Naive thymus-derived CD4-positive, alpha-beta T cell (primary cell): ENCODE measurements around the gene ATRAID. TPM values are rescaled to one million over a fixed set of nuclear protein-coding genes. Genes with fewer than 3 reads are reported as not detected.
A peak's percentile ranks its signal among the peaks of the same experiment; 100 is the strongest.

Experiments
- ATAC-seq: fragments of 150-1000 bp; cut with Tn5 transposase; 2 replicates; pipeline ENCODE4 v1.10.0; 2021; ENCODE audit warnings: mild to moderate bottlenecking, moderate library complexity
- CTCF ChIA-PET: fragments of 350-600 bp; sonication (Branson Sonifier 250); formaldehyde crosslinking; loops from one replicate; lab custom pipeline; 2021; ENCODE audit warnings: antibody characterized with exemption; lab: Charles Lee
- POLR2A ChIA-PET: fragments of 350-600 bp; sonication (Branson Sonifier 250); formaldehyde crosslinking; loops from one replicate; lab custom pipeline; 2021; ENCODE audit warnings: antibody characterized with exemption, inconsistent platforms; lab: Charles Lee
- DNase-seq, 9 donors: peaks; one replicate each; pipeline versions ENCODE4 v3.0.0 to v3.0.0-alpha.2; 2020 to 2022; ENCODE audit warnings: mixed read lengths in 1 of 9
- H3K27ac ChIP-seq: one replicate; pipeline ENCODE4 v1.7.0; 2013; ENCODE audit warnings: mild to moderate bottlenecking, low read depth, low read length, moderate library complexity
- H3K27me3 ChIP-seq, 2 donors: one replicate each; pipeline ENCODE4 v1.7.0; 2013; ENCODE audit warnings: low read length in 2 of 2, mild to moderate bottlenecking in 2 of 2, moderate library complexity in 2 of 2; ENCODE audit not compliant: control insufficient read depth in 2 of 2, insufficient read depth in 2 of 2
- H3K36me3 ChIP-seq, 3 experiments: 1 replicate in 2 of 3; 2 replicates in 1 of 3; pipeline ENCODE4 v1.7.0; 2013; ENCODE audit warnings: low read length in 3 of 3, mild to moderate bottlenecking in 3 of 3, moderate library complexity in 1 of 3; ENCODE audit not compliant: insufficient read depth in 3 of 3, control insufficient read depth in 2 of 3
- H3K4me1 ChIP-seq, 2 donors: one replicate each; pipeline ENCODE4 v1.7.0; 2013; ENCODE audit warnings: low read length in 2 of 2, mild to moderate bottlenecking in 2 of 2, moderate library complexity in 1 of 2; ENCODE audit not compliant: control insufficient read depth in 2 of 2, insufficient read depth in 2 of 2
- H3K4me3 ChIP-seq: 2 replicates; pipeline ENCODE4 v1.7.0; 2013; ENCODE audit warnings: mild to moderate bottlenecking, low read length
- H3K9me3 ChIP-seq, 3 experiments: 1 replicate in 2 of 3; 2 replicates in 1 of 3; pipeline ENCODE4 v1.7.0; 2013; ENCODE audit warnings: low read length in 3 of 3; ENCODE audit not compliant: control insufficient read depth in 2 of 3
- H3K27ac Mint-ChIP-seq, 9 donors: one replicate each; pipeline ENCODE4 v1.8.0; 2020 to 2022; ENCODE audit warnings: mixed read lengths in 9 of 9, mild to moderate bottlenecking in 8 of 9, moderate library complexity in 5 of 9, inconsistent platforms in 2 of 9
- H3K27me3 Mint-ChIP-seq, 5 donors: one replicate each; pipeline ENCODE4 v1.8.0; 2021 to 2022; ENCODE audit warnings: mixed read lengths in 5 of 5, mild to moderate bottlenecking in 1 of 5
- H3K36me3 Mint-ChIP-seq, 5 donors: one replicate each; pipeline ENCODE4 v1.8.0; 2020 to 2022; ENCODE audit warnings: mixed read lengths in 5 of 5, mild to moderate bottlenecking in 3 of 5, inconsistent platforms in 1 of 5
- H3K4me1 Mint-ChIP-seq, 7 donors: one replicate each; pipeline ENCODE4 v1.8.0; 2020 to 2022; ENCODE audit warnings: mixed read lengths in 7 of 7, mild to moderate bottlenecking in 3 of 7, inconsistent platforms in 1 of 7
- H3K4me3 Mint-ChIP-seq, 10 donors: one replicate each; pipeline ENCODE4 v1.8.0; 2020 to 2022; ENCODE audit warnings: mild to moderate bottlenecking in 10 of 10, mixed read lengths in 10 of 10, moderate library complexity in 6 of 10, inconsistent platforms in 2 of 10
- H3K9me3 Mint-ChIP-seq, 11 donors: one replicate each; pipeline ENCODE4 v1.8.0; 2020 to 2022; ENCODE audit warnings: mixed read lengths in 11 of 11, mild to moderate bottlenecking in 4 of 11, inconsistent platforms in 1 of 11, moderate library complexity in 1 of 11
- intact Hi-C, 2 donors: fragments of 100-400 bp; cut with micrococcal nuclease; formaldehyde crosslinking; loops; one replicate each; pipeline ENCODE4 v1.15.1; 2023
- polyA plus RNA-seq, 2 donors: library from polyadenylated mRNA; unstranded; fragments of 300-500 nt; fragmentation: Illumina TruSeq; gene quantifications; one replicate each; pipeline ENCODE4 v1.2.3, GENCODE V29; 2021
- total RNA-seq, 6 experiments: library from RNA in 5 of 6; stranded (reverse) in 5 of 6; gene quantifications; 1 replicate in 5 of 6; 2 replicates in 1 of 6; pipeline ENCODE4 v1.2.3 and lab custom pipeline; 2021 to 2026

The ATRAID gene
- total and polyA plus RNA-seq, 7 experiments from 2014 or later: 71.0 to 391 (median 102) TPM

- Mint-ChIP-seq H3K4me3 (no peak overlapping the region), H3K27me3 (peaks cover 0 to 4% (median 0%) of the 10 kb centered on the region in 5 donors), H3K27ac (no peak overlapping the region), H3K9me3 (no peaks in the 10 kb centered on the region), H3K4me1 (peaks cover 0 to 14% (median 6%) of the 10 kb centered on the region in 7 donors), H3K36me3 (peaks cover 0 to 21% (median 0%) of the 10 kb centered on the region in 5 donors)
- ATAC-seq: no peak
- Histone ChIP-seq H3K27ac (no peak overlapping the region), H3K4me1 (no peaks in the 10 kb centered on the region), H3K27me3 (no peaks in the 10 kb centered on the region), H3K9me3 (no peaks in the 10 kb centered on the region), H3K36me3 (peaks cover 0 to 46% (median 14%) of the 10 kb centered on the region in 3 experiments), H3K4me3 (no peak overlapping the region)
- intact Hi-C loops: no loop called here
- no peak for DNase-seq
- POLR2A ChIA-PET: no interaction called here
- CTCF ChIA-PET: no interaction called here
Measured at GRCh38 chr2:27245116-27245515, 33.3 kb downstream of the ATRAID start.

- POLR2A ChIA-PET: no interaction called here
- Histone ChIP-seq H3K36me3 (peaks cover 0 to 41% (median 14%) of the 10 kb centered on the region in 3 experiments), H3K4me3 (no peak overlapping the region), H3K27me3 (no peaks in the 10 kb centered on the region), H3K9me3 (no peaks in the 10 kb centered on the region), H3K4me1 (no peaks in the 10 kb centered on the region), H3K27ac (no peak overlapping the region)
- ATAC-seq (no peak), DNase-seq (no peak)
- peaks cover 0 to 4% (median 0%) of the 10 kb centered on the region in 5 donors for H3K27me3 Mint-ChIP-seq
- H3K4me3 Mint-ChIP-seq: no peak overlapping the region
- no peaks in the 10 kb centered on the region for H3K9me3 Mint-ChIP-seq
- peaks cover 0 to 16% (median 0%) of the 10 kb centered on the region in 5 donors for H3K36me3 Mint-ChIP-seq
- peaks cover 0 to 14% (median 6%) of the 10 kb centered on the region in 7 donors for H3K4me1 Mint-ChIP-seq
- intact Hi-C loops: no loop called here
- CTCF ChIA-PET: no interaction called here
- H3K27ac Mint-ChIP-seq: no peak overlapping the region
Measured at GRCh38 chr2:27245626-27246025, 33.8 kb downstream of the ATRAID start.

DNA sequence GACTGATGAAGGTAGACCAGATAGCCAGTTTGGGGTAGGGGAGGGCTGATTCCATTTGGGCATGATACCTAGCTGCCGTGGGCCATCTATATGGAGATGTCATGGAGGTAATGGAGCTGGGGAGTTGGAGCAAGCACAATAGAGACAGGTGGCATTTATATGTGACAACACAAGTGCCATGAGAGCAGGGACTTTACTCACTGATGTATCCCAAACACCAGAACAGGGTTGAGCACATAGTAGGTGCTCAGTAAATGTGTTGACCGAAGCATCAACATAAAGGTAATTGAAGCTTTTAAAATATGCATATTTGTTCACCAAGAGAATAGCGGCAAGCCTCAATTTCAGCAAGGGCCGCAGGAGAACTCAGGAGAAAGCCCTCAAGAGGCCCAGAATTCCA lies 36.1 kb downstream of the ATRAID start:
- ChIA-PET CTCF (interaction anchor here (0.6 kb wide), 1 partner anchor 32 kb away, joined by 3 read pairs; no protein-coding TSS in a partner anchor), POLR2A (no interaction called here)
- no peak overlapping the region for H3K4me3 ChIP-seq
- H3K9me3 Mint-ChIP-seq: no peaks in the 10 kb centered on the region
- no peak overlapping the region for H3K27ac Mint-ChIP-seq
- H3K27ac ChIP-seq: no peak overlapping the region
- H3K36me3 ChIP-seq: peaks cover 0 to 18% (median 3%) of the 10 kb centered on the region in 3 experiments
- H3K9me3 ChIP-seq: no peaks in the 10 kb centered on the region
- no peaks in the 10 kb centered on the region for H3K4me1 ChIP-seq
- H3K4me3 Mint-ChIP-seq: no peak overlapping the region
- peaks cover 0 to 7% (median 0%) of the 10 kb centered on the region in 5 donors for H3K36me3 Mint-ChIP-seq
- peaks cover 0 to 6% (median 0%) of the 10 kb centered on the region in 7 donors for H3K4me1 Mint-ChIP-seq
- intact Hi-C loops: no loop called here
- peaks cover 0 to 4% of the 10 kb centered on the region in 2 donors for H3K27me3 ChIP-seq
- peaks cover 0 to 11% (median 6%) of the 10 kb centered on the region in 5 donors for H3K27me3 Mint-ChIP-seq
- DNase-seq (no peak), ATAC-seq (no peak)

- Histone ChIP-seq H3K4me3 (no peak overlapping the region), H3K9me3 (no peaks in the 10 kb centered on the region), H3K27me3 (peaks cover 0 to 4% of the 10 kb centered on the region in 2 donors), H3K36me3 (peaks cover 0 to 4% (median 0%) of the 10 kb centered on the region in 3 experiments), H3K4me1 (no peaks in the 10 kb centered on the region), H3K27ac (no peak overlapping the region)
- CTCF ChIA-PET: interaction anchor here (0.7 kb wide), 1 partner anchor 30 kb away, joined by 3 read pairs; no protein-coding TSS in a partner anchor
- intact Hi-C loops: no loop called here
- no peak for ATAC-seq
- POLR2A ChIA-PET: no interaction called here
- Mint-ChIP-seq H3K9me3 (no peaks in the 10 kb centered on the region), H3K4me3 (no peak overlapping the region), H3K4me1 (peaks cover 0 to 6% (median 0%) of the 10 kb centered on the region in 7 donors), H3K27ac (no peak overlapping the region), H3K27me3 (peaks cover 0 to 15% (median 6%) of the 10 kb centered on the region in 5 donors), H3K36me3 (no peaks in the 10 kb centered on the region)
- no peak for DNase-seq
Measured at GRCh38 chr2:27249159-27249890, 37.5 kb downstream of the ATRAID start.

DNA sequence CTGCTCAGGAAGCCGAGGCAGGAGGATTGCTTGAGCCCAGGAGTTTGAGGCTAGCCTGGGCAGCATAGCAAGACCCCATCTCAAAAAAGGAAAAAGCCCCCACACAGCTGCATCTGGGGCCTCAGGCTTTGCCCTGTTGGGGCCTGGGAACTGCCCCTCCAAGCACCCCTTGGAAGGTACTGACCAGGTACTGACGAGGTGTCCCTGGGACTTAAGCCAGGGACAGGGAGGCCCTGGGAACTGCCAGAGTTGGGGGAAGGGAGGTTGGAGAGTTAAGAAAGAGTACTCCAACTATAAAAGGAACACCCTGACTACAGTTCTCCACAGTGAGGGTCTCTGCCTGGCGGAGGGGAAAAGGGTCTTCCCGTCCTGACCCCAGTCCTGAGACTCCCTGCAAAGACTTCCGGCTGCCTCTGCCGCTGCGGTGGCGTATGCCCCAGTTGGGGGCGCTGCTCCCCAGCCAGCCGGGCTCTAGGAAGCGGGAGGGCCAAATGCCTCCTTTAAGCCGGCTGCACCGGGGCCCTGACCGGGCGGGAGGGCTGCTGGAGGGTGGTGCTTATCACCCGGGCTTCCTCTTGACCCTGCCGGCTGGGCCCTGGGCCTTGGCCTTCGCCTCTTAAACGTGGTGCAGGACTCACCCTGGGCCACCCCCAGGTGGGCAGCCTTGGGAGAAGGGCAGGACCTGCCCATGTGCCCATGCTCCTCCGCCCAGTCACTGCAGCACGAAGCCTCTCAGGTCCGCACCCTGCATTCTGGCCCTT lies 38.2 kb downstream of the ATRAID start:
- H3K9me3 ChIP-seq: no peaks in the 10 kb centered on the region
- H3K27me3 ChIP-seq: peaks cover 0 to 4% of the 10 kb centered on the region in 2 donors
- Mint-ChIP-seq H3K36me3 (no peaks in the 10 kb centered on the region), H3K4me1 (peaks cover 0 to 6% (median 0%) of the 10 kb centered on the region in 7 donors), H3K4me3 (no peak overlapping the region), H3K9me3 (no peaks in the 10 kb centered on the region), H3K27ac (no peak overlapping the region), H3K27me3 (peaks cover 3 to 22% (median 13%) of the 10 kb centered on the region in 5 donors)
- no peak overlapping the region for H3K4me3 ChIP-seq
- intact Hi-C loops: loop anchor here (1.0 to 2.0 kb wide), 3 partner anchors 30 to 53 kb away; no protein-coding TSS in a partner anchor
- no peaks in the 10 kb centered on the region for H3K4me1 ChIP-seq
- peak; percentile 24 to 72 (median 37) for DNase-seq
- POLR2A ChIA-PET: no interaction called here
- CTCF ChIA-PET: interaction anchor here (0.7 kb wide), 1 partner anchor 34 kb away, joined by 3 read pairs; no protein-coding TSS in a partner anchor
- no peaks in the 10 kb centered on the region for H3K36me3 ChIP-seq
- ATAC-seq: peak; percentile 77
- H3K27ac ChIP-seq: no peak overlapping the region

DNA sequence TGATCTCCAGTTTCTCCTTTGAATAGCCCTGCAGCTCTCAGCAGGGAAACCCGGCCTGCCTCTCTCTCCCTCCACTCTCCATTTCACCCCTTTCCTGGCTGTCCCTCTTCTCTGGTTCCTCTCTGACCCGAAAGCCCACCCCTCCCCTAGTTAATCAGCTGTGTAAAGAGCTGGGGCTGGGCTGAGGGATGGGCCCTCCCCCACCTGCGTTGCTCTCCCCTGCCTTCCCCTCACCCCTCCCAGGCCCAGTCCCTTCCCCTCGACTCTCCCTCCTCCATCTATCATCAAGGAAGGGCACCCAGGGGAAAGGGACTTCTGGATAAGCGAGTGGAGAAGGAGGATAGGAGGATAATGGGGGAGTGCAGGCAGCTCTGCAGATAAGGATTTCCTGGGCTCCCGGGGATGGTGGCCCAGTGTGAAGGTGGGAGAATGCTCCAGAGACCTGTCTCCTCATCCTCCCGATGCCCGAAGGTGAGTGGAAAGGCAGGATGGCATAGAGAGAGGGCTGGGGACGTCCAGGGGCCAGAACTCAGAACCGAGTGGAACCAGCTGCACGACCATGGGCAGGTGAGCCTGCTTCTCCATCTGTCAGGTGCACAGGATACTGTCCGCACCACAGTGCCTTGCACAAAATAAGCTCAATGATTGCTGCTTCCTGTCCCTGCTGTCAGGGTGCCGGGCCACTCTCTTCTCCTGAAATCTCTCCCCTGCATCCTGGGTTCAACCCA lies 39.0 kb downstream of the ATRAID start:
- H3K9me3 Mint-ChIP-seq: no peaks in the 10 kb centered on the region
- H3K27ac Mint-ChIP-seq: peak overlapping the region in 1 of 9 donors; percentile 4
- Histone ChIP-seq H3K4me1 (no peaks in the 10 kb centered on the region), H3K36me3 (no peaks in the 10 kb centered on the region), H3K27me3 (peaks cover 0 to 4% of the 10 kb centered on the region in 2 donors), H3K4me3 (no peak overlapping the region), H3K9me3 (no peaks in the 10 kb centered on the region), H3K27ac (no peak overlapping the region)
- intact Hi-C loops: loop anchor here (1.0 to 2.0 kb wide), 3 partner anchors 29 to 52 kb away; no protein-coding TSS in a partner anchor
- DNase-seq (no peak), ATAC-seq (no peak)
- H3K4me3 Mint-ChIP-seq: no peak overlapping the region
- no peaks in the 10 kb centered on the region for H3K36me3 Mint-ChIP-seq
- ChIA-PET POLR2A (no interaction called here), CTCF (interaction anchor here (0.7 to 1.0 kb wide), 3 partner anchors 29 to 33 kb away, joined by 3 to 4 read pairs (median 4); partner anchors contain the start of gene TRIM54)
- H3K4me1 Mint-ChIP-seq: peaks cover 0 to 6% (median 0%) of the 10 kb centered on the region in 7 donors
- H3K27me3 Mint-ChIP-seq: peaks cover 6 to 28% (median 19%) of the 10 kb centered on the region in 5 donors
